Activated T-cell treated with anti-CD3 and anti-CD28 coated beads, Interleukin-2, amount 50 U/mL, for 48 hours (primary cell): ENCODE results near the gene C1QTNF1.
A peak's percentile ranks its signal among the peaks of the same experiment; 100 is the strongest.

Experiments used
- DNase-seq, 2 experiments: peaks; one replicate each; pipeline ENCODE4 v3.0.0-alpha.2; 2020

Gene C1QTNF1

DNA sequence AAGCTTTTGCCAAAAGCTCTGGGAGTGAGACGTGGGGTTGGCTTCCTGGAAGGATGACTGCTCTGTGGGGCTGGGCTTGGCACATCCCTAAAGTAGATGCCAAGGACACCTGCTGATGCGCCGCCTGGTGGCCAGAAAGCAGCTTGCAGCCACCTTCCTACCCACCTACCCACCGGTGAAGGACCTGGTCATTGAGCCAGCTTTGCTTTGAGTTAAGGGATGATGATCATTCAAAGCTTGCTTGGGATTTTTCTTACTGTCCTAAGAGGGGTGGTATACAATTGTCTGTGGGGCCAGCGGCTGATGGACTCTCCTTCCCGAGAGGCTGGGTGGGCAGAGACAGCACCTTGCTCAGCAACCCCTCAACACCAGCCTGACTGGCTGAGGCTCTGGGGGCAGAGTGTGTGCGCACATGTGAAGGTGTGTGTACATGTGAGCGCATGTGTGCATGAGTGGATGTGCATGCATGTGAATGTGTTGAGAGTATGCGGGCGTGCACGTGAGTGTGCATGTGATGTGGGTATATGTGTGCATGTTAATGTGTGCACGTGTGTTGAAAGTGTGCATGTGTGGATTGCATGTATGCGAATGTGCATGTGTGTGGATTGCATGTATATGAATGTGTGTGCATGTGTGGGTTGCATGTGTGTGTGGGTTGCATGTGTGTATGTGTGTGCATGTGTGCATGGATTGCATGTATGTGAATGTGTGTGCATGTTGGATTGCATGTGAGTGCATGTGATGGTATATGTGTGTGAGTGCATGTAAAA, 18.6 kb downstream of the C1QTNF1 start:
- DNase-seq = peak; percentile 78 to 83

DNA sequence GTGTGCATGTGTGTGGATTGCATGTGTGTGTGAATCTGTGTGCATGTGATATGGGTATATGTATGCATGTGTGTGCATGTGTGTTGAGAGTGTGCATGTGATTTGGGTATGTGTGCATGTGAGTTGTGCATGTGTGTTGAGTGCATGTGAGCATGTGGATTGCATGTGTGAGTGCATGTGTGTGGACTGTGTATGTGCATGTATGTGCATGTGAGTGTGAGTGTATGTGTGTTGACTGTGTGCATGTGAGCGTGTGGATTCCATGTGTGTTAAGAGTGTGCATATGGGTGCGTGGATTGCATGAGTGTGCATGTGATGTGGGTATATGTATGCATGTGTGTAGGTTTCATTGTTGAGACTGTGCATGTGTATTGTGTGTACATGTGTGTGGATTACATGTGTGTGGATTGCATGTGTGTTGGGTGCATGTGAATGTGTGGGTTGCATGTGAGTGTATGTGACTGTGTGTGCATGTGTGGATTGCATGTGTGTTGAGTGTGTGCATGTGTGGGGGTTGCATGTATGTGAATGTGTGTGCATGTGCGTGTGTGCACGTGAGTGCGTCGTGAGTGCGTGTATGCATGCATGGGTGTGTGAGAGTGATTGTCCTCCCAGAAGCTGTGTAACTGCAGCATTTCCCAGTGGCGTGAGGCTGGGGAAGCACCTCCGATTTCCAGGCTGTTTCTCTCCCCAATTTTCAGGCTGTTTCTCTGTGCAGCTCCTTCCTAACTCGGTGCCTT, 19.4 kb downstream of the C1QTNF1 start:
- no peak for DNase-seq

DNA sequence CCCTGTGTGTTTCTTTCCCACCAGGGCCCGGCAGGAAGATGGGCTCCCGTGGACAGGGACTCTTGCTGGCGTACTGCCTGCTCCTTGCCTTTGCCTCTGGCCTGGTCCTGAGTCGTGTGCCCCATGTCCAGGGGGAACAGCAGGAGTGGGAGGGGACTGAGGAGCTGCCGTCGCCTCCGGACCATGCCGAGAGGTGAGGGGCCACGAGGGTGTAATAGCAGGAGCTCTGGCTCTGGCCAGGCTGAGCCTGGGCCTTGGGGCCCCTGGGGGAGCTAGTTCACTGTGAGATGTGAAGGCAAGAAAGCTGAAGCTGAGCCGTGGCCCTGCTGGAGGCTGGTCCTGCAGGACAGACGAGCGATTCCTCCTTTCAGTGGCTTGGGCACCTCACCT, 20.0 kb downstream of the C1QTNF1 start:
- DNase-seq = no peak

DNA sequence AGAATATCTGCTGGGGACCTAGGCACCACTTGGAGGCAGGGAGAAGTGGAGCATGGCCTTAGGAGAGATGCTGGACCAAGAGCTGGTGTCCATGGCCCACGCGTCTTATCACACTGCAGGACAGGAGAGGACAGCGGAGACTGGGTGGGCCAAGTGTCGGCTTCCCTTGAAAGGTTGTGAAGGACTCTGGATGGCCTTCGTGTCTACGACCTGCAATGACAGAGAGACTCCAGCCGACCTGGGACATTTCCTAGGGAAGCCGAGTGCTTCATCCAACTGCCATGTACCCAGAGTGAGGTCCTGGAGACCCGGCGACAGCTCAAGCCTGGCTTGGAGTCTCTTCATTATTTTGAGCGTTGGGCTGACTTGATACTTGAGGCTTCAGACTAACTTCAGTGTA, 20.5 kb downstream of the C1QTNF1 start:
- DNase-seq = no peak

DNA sequence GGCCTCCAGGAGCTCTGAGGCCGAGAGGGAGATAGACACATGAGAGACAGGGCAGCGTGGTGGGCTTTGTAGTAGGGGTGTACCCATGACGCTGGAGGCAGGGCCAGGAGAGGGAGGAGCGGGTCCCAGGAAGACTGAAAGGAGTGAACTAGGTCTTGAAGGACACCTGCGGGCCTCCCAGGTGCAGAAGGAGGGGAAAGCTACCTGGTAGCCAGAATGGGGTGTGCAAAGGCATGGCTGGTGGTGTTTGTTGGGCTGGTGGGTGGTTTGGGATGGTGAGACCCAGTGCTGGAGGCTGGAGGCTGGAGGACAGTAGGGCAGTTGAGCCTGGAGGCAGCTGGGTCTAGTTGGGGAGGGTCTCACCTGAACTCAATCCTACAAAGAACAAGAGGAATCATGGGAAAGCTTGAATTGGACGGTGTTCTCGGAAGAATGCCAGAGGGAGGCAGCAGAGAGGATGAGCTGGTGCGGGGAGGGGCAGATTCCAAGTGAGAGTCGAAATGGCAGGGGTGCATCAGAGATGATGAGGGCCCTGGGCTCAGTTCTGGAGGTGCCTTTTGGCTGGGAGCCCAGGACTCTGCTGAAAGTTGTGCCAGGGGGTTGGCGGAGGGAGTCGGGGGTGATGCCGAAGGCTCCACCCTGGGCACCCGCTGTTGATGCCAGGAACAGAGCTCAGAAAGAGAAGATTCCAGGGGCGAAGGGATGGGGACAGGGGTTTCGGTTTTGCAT, 21.2 kb downstream of the C1QTNF1 start:
- DNase-seq = no peak

DNA sequence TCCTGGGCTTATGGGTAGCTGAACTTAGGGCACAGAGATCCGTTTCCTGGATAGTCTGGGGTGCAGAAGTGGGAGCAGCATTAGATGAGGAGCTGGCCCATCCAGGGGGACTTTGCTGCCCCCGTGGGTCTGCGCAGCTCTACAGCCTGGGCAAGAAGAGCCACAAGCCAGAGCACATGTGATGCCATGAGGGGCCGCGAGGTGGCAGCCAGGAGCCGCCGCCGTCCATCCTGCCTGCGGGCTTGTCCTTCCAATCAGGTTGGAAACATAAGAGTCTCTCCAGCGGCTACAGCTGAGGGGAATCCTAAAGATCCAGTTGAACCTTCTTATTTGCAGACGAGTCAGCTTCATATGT, 21.9 kb downstream of the C1QTNF1 start:
- DNase-seq = peak; percentile 75 to 81

DNA sequence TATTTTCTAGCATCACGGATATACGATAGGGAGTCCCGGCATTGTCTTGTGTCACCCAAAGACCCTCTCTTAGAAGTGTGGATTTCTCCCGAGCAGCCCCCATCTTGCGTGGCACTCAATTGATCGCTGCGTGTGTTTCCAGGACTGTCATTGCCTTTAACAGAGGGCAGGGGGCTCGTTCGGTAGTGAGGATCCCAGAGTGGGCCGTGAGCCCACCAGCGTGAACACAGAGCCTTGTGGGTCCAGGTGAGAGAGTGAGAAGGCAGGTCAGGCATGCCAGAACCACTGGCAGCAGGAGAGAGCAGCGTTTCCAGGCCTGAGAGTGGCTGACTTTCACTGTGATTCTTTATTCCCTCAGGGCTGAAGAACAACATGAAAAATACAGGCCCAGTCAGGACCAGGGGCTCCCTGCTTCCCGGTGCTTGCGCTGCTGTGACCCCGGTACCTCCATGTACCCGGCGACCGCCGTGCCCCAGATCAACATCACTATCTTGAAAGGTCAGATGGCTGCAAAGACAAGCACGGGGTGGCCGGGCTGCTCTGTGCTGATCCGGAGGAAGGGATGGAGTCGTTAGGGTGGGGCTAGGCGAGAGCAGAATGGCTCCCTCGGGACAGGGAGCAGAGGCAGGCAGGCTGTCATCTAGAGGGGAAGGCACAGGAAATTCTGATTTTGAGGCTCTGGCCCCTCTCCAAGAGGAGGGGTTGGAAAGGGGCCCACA, 22.4 kb downstream of the C1QTNF1 start:
- DNase-seq = no peak

DNA sequence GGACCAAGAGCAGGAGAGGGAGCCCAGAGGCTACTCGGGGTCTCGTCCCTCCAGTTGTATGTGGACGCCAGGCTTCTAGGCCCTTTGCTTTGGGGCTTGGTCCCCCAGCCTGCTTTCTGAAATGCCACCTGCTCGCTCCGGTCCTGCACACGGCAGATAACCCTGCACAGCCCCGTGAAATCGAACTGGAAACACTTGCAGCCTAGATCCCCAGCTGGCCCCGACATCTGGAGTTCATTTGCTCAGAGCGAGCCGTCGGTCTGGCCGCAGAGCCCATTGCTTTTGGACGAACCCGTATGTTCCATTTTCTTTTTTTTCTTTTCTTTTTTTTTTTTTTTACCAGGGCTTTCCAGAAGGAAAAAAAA, 22.9 kb downstream of the C1QTNF1 start:
- no peak for DNase-seq

DNA sequence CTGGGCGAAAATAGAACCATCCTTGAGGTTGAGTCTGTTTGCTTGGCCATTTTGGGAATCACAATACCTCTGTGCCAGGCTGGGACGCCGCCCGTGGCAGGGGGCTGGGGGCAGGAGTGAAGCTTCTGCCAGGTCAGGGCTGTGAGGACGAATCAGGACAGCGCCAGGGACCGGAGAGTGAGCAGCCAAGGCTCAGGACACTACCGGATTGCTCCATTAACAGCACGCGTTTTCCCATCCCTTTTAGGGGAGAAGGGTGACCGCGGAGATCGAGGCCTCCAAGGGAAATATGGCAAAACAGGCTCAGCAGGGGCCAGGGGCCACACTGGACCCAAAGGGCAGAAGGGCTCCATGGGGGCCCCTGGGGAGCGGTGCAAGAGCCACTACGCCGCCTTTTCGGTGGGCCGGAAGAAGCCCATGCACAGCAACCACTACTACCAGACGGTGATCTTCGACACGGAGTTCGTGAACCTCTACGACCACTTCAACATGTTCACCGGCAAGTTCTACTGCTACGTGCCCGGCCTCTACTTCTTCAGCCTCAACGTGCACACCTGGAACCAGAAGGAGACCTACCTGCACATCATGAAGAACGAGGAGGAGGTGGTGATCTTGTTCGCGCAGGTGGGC, 23.4 kb downstream of the C1QTNF1 start:
- DNase-seq = no peak

DNA sequence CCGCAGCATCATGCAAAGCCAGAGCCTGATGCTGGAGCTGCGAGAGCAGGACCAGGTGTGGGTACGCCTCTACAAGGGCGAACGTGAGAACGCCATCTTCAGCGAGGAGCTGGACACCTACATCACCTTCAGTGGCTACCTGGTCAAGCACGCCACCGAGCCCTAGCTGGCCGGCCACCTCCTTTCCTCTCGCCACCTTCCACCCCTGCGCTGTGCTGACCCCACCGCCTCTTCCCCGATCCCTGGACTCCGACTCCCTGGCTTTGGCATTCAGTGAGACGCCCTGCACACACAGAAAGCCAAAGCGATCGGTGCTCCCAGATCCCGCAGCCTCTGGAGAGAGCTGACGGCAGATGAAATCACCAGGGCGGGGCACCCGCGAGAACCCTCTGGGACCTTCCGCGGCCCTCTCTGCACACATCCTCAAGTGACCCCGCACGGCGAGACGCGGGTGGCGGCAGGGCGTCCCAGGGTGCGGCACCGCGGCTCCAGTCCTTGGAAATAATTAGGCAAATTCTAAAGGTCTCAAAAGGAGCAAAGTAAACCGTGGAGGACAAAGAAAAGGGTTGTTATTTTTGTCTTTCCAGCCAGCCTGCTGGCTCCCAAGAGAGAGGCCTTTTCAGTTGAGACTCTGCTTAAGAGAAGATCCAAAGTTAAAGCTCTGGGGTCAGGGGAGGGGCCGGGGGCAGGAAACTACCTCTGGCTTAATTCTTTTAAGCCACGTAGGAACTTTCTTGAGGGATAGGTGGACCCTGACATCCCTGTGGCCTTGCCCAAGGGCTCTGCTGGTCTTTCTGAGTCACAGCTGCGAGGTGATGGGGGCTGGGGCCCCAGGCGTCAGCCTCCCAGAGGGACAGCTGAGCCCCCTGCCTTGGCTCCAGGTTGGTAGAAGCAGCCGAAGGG, 24.2 kb downstream of the C1QTNF1 start:
- DNase-seq = no peak

DNA sequence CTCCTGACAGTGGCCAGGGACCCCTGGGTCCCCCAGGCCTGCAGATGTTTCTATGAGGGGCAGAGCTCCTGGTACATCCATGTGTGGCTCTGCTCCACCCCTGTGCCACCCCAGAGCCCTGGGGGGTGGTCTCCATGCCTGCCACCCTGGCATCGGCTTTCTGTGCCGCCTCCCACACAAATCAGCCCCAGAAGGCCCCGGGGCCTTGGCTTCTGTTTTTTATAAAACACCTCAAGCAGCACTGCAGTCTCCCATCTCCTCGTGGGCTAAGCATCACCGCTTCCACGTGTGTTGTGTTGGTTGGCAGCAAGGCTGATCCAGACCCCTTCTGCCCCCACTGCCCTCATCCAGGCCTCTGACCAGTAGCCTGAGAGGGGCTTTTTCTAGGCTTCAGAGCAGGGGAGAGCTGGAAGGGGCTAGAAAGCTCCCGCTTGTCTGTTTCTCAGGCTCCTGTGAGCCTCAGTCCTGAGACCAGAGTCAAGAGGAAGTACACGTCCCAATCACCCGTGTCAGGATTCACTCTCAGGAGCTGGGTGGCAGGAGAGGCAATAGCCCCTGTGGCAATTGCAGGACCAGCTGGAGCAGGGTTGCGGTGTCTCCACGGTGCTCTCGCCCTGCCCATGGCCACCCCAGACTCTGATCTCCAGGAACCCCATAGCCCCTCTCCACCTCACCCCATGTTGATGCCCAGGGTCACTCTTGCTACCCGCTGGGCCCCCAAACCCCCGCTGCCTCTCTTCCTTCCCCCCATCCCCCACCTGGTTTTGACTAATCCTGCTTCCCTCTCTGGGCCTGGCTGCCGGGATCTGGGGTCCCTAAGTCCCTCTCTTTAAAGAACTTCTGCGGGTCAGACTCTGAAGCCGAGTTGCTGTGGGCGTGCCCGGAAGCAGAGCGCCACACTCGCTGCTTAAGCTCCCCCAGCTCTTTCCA, 25.1 kb downstream of the C1QTNF1 start:
- DNase-seq = no peak

DNA sequence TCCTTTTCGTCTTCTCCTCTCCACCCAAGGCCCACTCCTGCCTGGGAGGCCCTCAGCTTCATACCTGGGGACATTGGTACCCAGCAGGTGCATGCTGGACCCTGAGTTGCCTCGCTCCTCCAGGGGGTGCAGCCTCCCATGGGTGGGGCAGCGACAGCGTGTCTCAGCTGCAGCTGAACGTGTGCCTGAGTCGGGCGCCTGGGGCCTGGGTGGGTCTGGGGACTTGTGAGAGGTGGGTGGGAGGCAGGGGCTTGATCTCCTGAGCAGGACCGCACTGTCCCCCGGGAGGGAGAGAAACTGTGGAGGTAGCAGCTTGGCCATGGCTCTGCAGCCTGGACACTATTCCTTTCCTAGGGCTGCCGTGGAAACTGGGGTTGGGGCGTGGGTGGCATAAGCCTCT, 25.9 kb downstream of the C1QTNF1 start:
- DNase-seq = no peak

DNA sequence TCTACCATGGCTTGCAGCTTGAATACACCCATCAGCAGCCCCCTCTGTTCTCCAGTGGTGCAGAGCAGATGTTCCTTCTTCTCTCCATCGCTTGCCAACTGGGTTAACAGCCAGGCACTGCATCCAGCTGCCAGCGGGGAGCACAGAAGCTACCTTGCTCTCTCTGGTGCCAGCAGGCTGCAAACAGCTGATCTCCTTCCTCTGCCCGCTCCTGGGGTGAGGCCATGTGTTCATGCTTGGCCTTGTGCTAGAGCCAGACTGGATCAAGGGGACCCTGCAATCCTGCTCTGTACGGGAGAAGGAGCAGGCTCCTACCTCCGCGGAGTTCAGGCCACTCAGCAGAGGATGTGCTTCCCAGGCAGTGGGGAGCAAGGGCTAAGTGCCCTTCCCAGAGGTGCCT, 26.6 kb downstream of the C1QTNF1 start:
- DNase-seq = no peak

DNA sequence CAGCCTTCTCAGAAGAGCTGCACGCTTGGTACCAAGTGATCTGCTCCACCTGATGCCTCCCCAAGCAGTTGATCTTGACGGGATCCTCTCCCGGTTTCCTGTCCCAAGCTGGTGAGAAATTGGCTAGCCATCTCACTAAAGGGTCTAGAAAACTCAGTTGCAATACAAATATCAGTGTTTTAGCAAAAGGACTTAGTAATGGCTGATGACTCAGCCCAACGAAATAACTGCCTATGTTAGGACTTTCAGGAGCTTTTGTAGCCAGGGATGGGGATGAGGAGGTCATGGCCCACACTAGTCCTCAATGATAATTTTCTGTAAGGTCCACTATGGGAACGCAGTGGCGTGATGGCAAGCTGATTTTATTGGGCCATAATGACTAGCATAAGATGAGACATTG, 27.3 kb downstream of the C1QTNF1 start:
- DNase-seq = no peak

DNA sequence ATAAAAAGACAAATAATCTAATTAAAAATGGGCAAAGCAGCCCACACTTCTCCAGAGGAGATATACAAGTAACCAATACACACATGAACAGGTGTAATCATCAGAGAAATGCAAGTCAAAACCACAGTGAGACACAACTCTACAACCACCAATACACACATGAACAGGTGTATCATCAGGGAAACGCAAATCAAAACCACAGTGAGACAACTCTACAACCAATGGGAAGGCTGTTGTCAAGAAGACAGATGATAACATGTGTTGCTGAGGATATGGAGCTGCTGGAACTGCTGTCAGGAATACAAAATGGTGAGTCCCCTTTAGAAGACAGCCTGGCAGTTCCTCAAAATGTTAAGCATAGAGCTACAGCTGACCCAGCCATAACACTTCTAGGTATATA, 28.2 kb downstream of the C1QTNF1 start:
- DNase-seq = no peak

DNA sequence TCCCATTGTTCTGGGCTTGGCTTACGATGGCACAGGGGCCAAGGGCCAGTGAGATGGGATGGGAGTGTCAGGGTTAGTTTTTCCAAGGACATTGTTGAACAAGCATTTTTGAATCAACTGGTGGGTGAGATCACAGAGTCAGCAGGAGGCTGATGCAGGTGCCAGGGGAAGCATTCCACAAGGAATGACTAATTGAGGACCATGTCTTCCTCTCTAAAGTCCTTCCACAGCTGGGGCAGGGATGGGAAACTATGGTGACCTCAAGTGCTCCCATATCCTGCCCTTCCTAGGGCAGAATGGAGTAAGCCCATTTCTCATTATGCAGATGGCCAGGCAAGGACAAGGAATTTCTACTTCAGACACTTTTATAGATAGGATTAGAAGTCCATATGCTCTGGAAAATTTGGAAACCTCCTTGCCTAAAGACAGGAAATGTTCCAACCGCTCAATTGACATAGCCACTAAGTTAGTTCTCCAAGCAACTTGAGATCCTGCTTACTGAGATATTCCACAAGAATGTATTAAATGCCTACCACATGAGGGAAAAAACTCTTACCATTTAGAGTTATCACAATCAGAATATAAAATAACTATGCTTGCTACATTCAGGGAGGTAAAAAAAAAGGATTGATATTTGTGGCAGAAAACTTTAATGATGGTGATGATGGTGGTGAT, 29.4 kb downstream of the C1QTNF1 start:
- DNase-seq = no peak

DNA sequence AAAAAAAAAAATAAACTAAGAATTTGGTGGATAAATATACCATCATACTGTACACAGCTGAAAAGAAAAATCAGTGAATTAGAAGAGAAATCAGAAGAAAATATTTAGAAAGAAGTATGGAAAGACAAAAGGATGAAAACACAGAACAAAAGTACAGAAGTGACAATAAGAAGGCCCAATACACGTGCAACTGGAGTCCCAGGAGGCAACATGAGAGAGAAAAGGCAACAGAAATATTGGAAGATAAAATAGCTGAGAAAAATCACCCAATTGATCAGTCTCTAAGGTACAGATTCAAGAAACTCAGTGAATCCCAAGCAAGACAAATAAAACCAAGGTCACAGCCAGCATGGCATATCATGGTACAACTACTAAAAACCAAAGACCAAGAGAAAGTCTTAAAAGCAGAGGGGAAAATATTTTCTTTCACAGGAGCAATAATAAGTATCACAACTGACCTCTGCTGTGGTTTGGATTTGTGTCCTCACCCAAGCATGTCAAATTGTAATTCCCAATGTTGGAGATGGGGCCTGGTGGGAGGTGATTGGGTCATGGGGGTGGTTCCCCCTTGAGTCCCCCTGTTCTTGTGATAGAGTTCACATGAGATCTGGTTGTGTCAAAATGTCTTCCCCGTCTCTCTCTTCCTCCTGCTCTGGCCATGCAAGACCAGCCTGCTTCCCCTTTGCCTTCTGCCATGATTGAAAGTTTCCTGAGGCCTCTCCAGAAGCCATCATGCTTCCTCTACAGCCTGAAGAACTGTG, 30.4 kb downstream of the C1QTNF1 start:
- DNase-seq = no peak

DNA sequence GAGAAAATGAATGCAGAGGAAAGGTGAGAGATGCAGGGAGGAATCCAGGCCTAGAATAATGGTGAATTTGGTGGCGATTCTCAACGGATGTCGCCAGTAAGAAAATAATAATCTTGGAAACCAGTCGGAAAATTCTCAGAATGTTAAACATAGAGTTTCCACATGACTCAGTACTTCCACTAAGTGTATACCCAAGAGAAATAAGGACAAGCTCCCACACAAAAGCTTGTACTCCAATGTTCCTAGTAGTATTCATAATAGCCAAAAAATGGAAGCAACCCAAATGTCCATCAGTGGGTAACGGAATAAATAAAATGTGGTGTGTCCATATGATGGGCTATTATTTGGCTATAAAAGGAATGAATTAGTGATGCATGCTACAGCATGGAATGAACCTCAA, 31.2 kb downstream of the C1QTNF1 start:
- no peak for DNase-seq

DNA sequence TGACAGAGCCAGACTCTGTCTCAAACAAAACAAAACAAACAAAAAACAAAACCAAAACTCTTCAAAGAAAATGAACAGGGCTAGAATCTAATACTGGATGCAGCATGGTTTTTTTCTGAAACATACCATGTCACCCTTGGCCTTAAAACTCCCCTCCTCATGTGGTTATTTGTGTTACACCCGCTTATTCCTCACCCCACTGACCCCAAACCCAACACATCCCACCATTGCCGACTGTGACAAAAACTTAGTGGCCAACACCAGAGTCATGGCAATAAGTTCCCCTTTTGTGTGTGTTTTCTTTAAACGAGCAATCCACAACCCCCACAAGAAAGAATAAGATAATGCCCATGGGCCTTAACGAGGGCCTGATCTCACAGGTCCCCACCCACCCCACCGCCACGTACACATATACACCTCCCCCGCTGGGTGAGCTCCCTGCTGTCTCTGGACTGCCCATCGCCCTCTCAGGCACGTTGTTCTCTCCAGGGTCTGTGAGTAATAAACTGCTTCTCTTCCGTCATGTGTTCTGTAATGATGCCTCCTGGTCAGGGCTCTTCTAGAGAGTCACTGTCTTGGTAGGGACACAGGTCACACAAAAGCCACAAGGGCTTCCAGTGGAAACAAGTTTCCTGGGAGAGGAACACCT, 33.9 kb downstream of the C1QTNF1 start:
- DNase-seq = no peak
